ENCODE measurements around the gene DCC.

DNA sequence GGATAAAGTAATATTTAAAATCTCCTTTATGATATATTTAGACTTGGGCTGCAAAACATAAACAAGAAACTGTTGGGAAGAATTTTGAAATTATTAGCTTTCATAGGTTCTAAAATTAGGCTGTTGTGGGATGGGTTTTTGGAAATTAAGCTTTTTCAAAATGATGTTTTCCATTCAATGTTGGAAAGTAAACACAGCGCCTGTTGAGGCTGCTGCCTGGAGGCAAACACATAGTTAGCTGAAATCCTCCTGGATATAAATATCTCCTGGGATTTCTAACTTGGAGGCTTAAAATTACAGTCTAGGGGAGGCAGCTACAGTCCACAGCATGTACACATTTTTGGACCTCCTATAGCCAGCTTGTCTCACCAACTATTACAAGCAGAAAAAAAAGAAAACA lies 197.3 kb downstream of the DCC start:
- TF ChIP-seq, protein P1, sequence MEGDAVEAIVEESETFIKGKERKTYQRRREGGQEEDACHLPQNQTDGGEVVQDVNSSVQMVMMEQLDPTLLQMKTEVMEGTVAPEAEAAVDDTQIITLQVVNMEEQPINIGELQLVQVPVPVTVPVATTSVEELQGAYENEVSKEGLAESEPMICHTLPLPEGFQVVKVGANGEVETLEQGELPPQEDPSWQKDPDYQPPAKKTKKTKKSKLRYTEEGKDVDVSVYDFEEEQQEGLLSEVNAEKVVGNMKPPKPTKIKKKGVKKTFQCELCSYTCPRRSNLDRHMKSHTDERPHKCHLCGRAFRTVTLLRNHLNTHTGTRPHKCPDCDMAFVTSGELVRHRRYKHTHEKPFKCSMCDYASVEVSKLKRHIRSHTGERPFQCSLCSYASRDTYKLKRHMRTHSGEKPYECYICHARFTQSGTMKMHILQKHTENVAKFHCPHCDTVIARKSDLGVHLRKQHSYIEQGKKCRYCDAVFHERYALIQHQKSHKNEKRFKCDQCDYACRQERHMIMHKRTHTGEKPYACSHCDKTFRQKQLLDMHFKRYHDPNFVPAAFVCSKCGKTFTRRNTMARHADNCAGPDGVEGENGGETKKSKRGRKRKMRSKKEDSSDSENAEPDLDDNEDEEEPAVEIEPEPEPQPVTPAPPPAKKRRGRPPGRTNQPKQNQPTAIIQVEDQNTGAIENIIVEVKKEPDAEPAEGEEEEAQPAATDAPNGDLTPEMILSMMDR (IDR thresholded peaks at IDR 0.05): no peak
- TF ChIP-seq POLR2A (IDR thresholded peaks at IDR 0.05): no peak
